ENCODE measurements around the gene MRPL47. TPM values are rescaled to one million over a fixed set of nuclear protein-coding genes. Genes with fewer than 3 reads are reported as not detected.

The MRPL47 gene
- total RNA-seq, 2 experiments from 2014 or later: 49.8 to 56.4 TPM

- ChIA-PET POLR2A (no interaction called here), CTCF (interaction anchor here (0.6 kb wide), 1 partner anchor 105 kb away, joined by 3 read pairs; no protein-coding TSS in a partner anchor)
- peak overlapping the region; percentile 51 for H3K27ac Mint-ChIP-seq
- H3K9me3 Mint-ChIP-seq (ENCODE audit: low read depth): no peaks in the 10 kb centered on the region
- intact Hi-C loops (cut with DNase I, micrococcal nuclease): no loop called here
- DNase-seq (no peak), ATAC-seq (no peak)
- peaks cover 11% of the 10 kb centered on the region for H3K4me1 Mint-ChIP-seq
- peaks cover 36% of the 10 kb centered on the region for H3K36me3 Mint-ChIP-seq (ENCODE audit: low read depth)
- H3K27me3 Mint-ChIP-seq: no peaks in the 10 kb centered on the region
- H3K4me3 Mint-ChIP-seq: no peak overlapping the region
Observed at GRCh38 chr3:179590669-179591068, 13.8 kb downstream of the MRPL47 start.

- ChIA-PET CTCF (interaction anchor here (0.5 kb wide), 1 partner anchor 95 kb away, joined by 4 read pairs; no protein-coding TSS in a partner anchor), POLR2A (interaction anchor here (0.6 kb wide), 1 partner anchor 14 kb away, joined by 3 read pairs; no protein-coding TSS in a partner anchor)
- peaks cover 30% of the 10 kb centered on the region for H3K36me3 Mint-ChIP-seq (ENCODE audit: low read depth)
- intact Hi-C loops (cut with DNase I, micrococcal nuclease): loop anchor here in 1 of 2 experiments (10.0 kb wide), 1 partner anchor 1356 kb away; no protein-coding TSS in a partner anchor
- peak overlapping the region; percentile 14 for H3K27ac Mint-ChIP-seq
- ATAC-seq: peak; percentile 87
- H3K4me3 Mint-ChIP-seq: no peak overlapping the region
- no peak for DNase-seq
- H3K9me3 Mint-ChIP-seq (ENCODE audit: low read depth): no peaks in the 10 kb centered on the region
- H3K4me1 Mint-ChIP-seq: peaks cover 11% of the 10 kb centered on the region
- no peaks in the 10 kb centered on the region for H3K27me3 Mint-ChIP-seq
Observed at GRCh38 chr3:179589143-179589542, 15.3 kb downstream of the MRPL47 start.

- H3K4me1 Mint-ChIP-seq: no peaks in the 10 kb centered on the region
- H3K4me3 Mint-ChIP-seq: no peak overlapping the region
- POLR2A ChIA-PET: no interaction called here
- CTCF ChIA-PET: no interaction called here
- H3K27me3 Mint-ChIP-seq: no peaks in the 10 kb centered on the region
- peaks cover 38% of the 10 kb centered on the region for H3K36me3 Mint-ChIP-seq (ENCODE audit: low read depth)
- ATAC-seq: no peak
- no peaks in the 10 kb centered on the region for H3K9me3 Mint-ChIP-seq (ENCODE audit: low read depth)
- DNase-seq: no peak
- intact Hi-C loops (cut with DNase I, micrococcal nuclease): loop anchor here in 1 of 2 experiments (10.0 kb wide), 1 partner anchor 1364 kb away; no protein-coding TSS in a partner anchor
- H3K27ac Mint-ChIP-seq: no peak overlapping the region
Observed at GRCh38 chr3:179580992-179581391, 23.4 kb downstream of the MRPL47 start.

GRCh38 chr3:179565496-179565895, 38.9 kb downstream of the MRPL47 start:
- DNase-seq: peak; percentile 18
- Mint-ChIP-seq H3K4me3 (no peak overlapping the region), H3K27me3 (peaks cover 6% of the 10 kb centered on the region), H3K9me3 (ENCODE audit: low read depth) (no peaks in the 10 kb centered on the region), H3K27ac (peak overlapping the region; percentile 79), H3K4me1 (peaks cover 31% of the 10 kb centered on the region), H3K36me3 (ENCODE audit: low read depth) (peaks cover 8% of the 10 kb centered on the region)
- intact Hi-C loops (cut with DNase I, micrococcal nuclease): no loop called here
- ATAC-seq: peak; percentile 18
- POLR2A ChIA-PET: interaction anchor here (1.0 kb wide), 1 partner anchor 39 kb away, joined by 3 read pairs; the partner anchor contains the start of genes MRPL47 and NDUFB5
- CTCF ChIA-PET: interaction anchor here (0.6 to 1.0 kb wide), 2 partner anchors 34 to 494 kb away, joined by 3 read pairs; partner anchors contain the start of gene ZMAT3

GRCh38 chr3:179563271-179563783, 41.1 kb downstream of the MRPL47 start:
- Mint-ChIP-seq H3K9me3 (ENCODE audit: low read depth) (no peaks in the 10 kb centered on the region), H3K27me3 (peaks cover 6% of the 10 kb centered on the region), H3K4me1 (peaks cover 27% of the 10 kb centered on the region), H3K4me3 (peak overlapping the region; percentile 83), H3K36me3 (ENCODE audit: low read depth) (peaks cover 2% of the 10 kb centered on the region), H3K27ac (peak overlapping the region; percentile 90)
- CTCF ChIA-PET: interaction anchor here (0.6 kb wide), 1 partner anchor 103 kb away, joined by 4 read pairs; no protein-coding TSS in a partner anchor
- intact Hi-C loops (cut with DNase I, micrococcal nuclease): loop anchor here (1.0 to 5.0 kb wide), 8 partner anchors 46 to 1039 kb away; partner anchors contain the start of genes TTC14 (in 2 of the 2), PIK3CA (in 1 of the 2), USP13 (in 1 of the 2) and ZMAT3 (in 1 of the 2)
- POLR2A ChIA-PET: interaction anchor here (0.7 to 1.7 kb wide), 4 partner anchors 41 to 414 kb away, joined by 3 to 10 read pairs (median 6); partner anchors contain the start of genes MRPL47 and NDUFB5
- ATAC-seq: peak; percentile 61
- DNase-seq: peak; percentile 87

- Mint-ChIP-seq H3K9me3 (ENCODE audit: low read depth) (no peaks in the 10 kb centered on the region), H3K36me3 (ENCODE audit: low read depth) (peaks cover 2% of the 10 kb centered on the region), H3K4me1 (peaks cover 26% of the 10 kb centered on the region), H3K27ac (peak within 1 kb of the TSS; percentile 96), H3K27me3 (peaks cover 6% of the 10 kb centered on the region), H3K4me3 (peak within 1 kb of the TSS; percentile 83)
- POLR2A ChIA-PET: interaction anchor here (0.6 to 1.7 kb wide), 6 partner anchors 18 to 414 kb away, joined by 3 to 10 read pairs (median 4); partner anchors contain the start of genes MRPL47 and NDUFB5
- intact Hi-C loops (cut with DNase I, micrococcal nuclease): loop anchor here (1.0 to 5.0 kb wide), 12 partner anchors 42 to 1040 kb away; partner anchors contain the start of genes MFN1 (in 2 of the 2), MRPL47 (in 2 of the 2), NDUFB5 (in 2 of the 2) and TTC14 (in 2 of the 2)
- peak; percentile 99 for DNase-seq
- ATAC-seq: peak; percentile 92
- CTCF ChIA-PET: interaction anchor here (0.6 to 2.1 kb wide), 8 partner anchors 14 to 562 kb away, joined by 3 to 5 read pairs (median 4); partner anchors contain the start of genes MRPL47 and NDUFB5
Observed at GRCh38 chr3:179562591-179563270, 41.7 kb downstream of the MRPL47 start, which contains the start of gene ACTL6A. Gene ACTL6A (plus strand): TSS chr3:179562926. CDS start chr3:179563093, 167 bp downstream.

- POLR2A ChIA-PET: no interaction called here
- intact Hi-C loops (cut with DNase I, micrococcal nuclease): loop anchor here (5.0 kb wide), 2 partner anchors 543 to 1042 kb away; partner anchors contain the start of gene TTC14 (in 2 of the 2)
- CTCF ChIA-PET: interaction anchor here (2.1 kb wide), 1 partner anchor 12 kb away, joined by 4 read pairs; no protein-coding TSS in a partner anchor
- H3K36me3 Mint-ChIP-seq (ENCODE audit: low read depth): peaks cover 2% of the 10 kb centered on the region
- ATAC-seq: no peak
- H3K9me3 Mint-ChIP-seq (ENCODE audit: low read depth): no peaks in the 10 kb centered on the region
- DNase-seq: no peak
- H3K27me3 Mint-ChIP-seq: peaks cover 6% of the 10 kb centered on the region
- H3K4me1 Mint-ChIP-seq: peaks cover 20% of the 10 kb centered on the region
- no peak overlapping the region for H3K27ac Mint-ChIP-seq
- no peak overlapping the region for H3K4me3 Mint-ChIP-seq
Observed at GRCh38 chr3:179560791-179561190, 43.6 kb downstream of the MRPL47 start.

- intact Hi-C loops (cut with DNase I, micrococcal nuclease): loop anchor here (1.0 to 2.0 kb wide), 4 partner anchors 112 to 454 kb away; no protein-coding TSS in a partner anchor
- H3K27me3 Mint-ChIP-seq: peaks cover 6% of the 10 kb centered on the region
- peaks cover 3% of the 10 kb centered on the region for H3K4me1 Mint-ChIP-seq
- CTCF ChIA-PET: interaction anchor here (0.7 to 1.2 kb wide), 2 partner anchors 129 to 442 kb away, joined by 3 to 5 read pairs; no protein-coding TSS in a partner anchor
- DNase-seq (peak; percentile 75), ATAC-seq (no peak)
- no peak overlapping the region for H3K27ac Mint-ChIP-seq
- H3K4me3 Mint-ChIP-seq: no peak overlapping the region
- H3K9me3 Mint-ChIP-seq (ENCODE audit: low read depth): no peaks in the 10 kb centered on the region
- POLR2A ChIA-PET: interaction anchor here (0.6 kb wide), 1 partner anchor 242 kb away, joined by 4 read pairs; no protein-coding TSS in a partner anchor
- H3K36me3 Mint-ChIP-seq (ENCODE audit: low read depth): no peaks in the 10 kb centered on the region
Observed at GRCh38 chr3:179558742-179559364, 45.6 kb downstream of the MRPL47 start.

- DNase-seq: no peak
- POLR2A ChIA-PET: no interaction called here
- Mint-ChIP-seq H3K36me3 (ENCODE audit: low read depth) (no peaks in the 10 kb centered on the region), H3K4me1 (no peaks in the 10 kb centered on the region), H3K27ac (no peak overlapping the region), H3K4me3 (no peak overlapping the region), H3K27me3 (no peaks in the 10 kb centered on the region), H3K9me3 (ENCODE audit: low read depth) (no peaks in the 10 kb centered on the region)
- no peak for ATAC-seq
- intact Hi-C loops (cut with DNase I, micrococcal nuclease): no loop called here
- CTCF ChIA-PET: interaction anchor here (0.7 to 1.0 kb wide), 3 partner anchors 15 to 546 kb away, joined by 3 read pairs; no protein-coding TSS in a partner anchor
Observed at GRCh38 chr3:179551349-179552105, 52.9 kb downstream of the MRPL47 start.

- ATAC-seq (no peak), DNase-seq (no peak)
- intact Hi-C loops (cut with DNase I, micrococcal nuclease): no loop called here
- H3K27me3 Mint-ChIP-seq: peaks cover 2% of the 10 kb centered on the region
- no peaks in the 10 kb centered on the region for H3K9me3 Mint-ChIP-seq (ENCODE audit: low read depth)
- CTCF ChIA-PET: no interaction called here
- H3K4me1 Mint-ChIP-seq: no peaks in the 10 kb centered on the region
- POLR2A ChIA-PET: no interaction called here
- H3K4me3 Mint-ChIP-seq: no peak overlapping the region
- no peaks in the 10 kb centered on the region for H3K36me3 Mint-ChIP-seq (ENCODE audit: low read depth)
- H3K27ac Mint-ChIP-seq: no peak overlapping the region
Observed at GRCh38 chr3:179546814-179547241, 57.6 kb downstream of the MRPL47 start.

All from activated CD4-positive, alpha-beta T cell treated with anti-CD3 and anti-CD28 coated beads for 36 hours (primary cell).